SK-N-MC (cell line): ENCODE data around the gene AGGF1.
A peak's percentile ranks its signal among the peaks of the same experiment; 100 is the strongest.

Experiments used
- DNase-seq: peaks from one replicate; pipeline ENCODE4 v3.0.0-alpha.2; 2011; ENCODE audit warnings: low read depth, low spot score
- H3K27ac ChIP-seq: fragments of 200-600 bp; sonication (generic); 2 replicates; pipeline ENCODE4 v1.5.1; 2016; ENCODE audit warnings: mixed run types
- H3K36me3 ChIP-seq: fragments of 200-600 bp; sonication (generic); 2 replicates; pipeline ENCODE4 v1.6.1; 2017; ENCODE audit warnings: antibody characterized with exemption, low read length, mixed read lengths; ENCODE audit not compliant: insufficient read depth
- H3K4me3 ChIP-seq: fragments of 200-600 bp; sonication (generic); 2 replicates; pipeline ENCODE4 v1.5.1; 2016
- H3K9ac ChIP-seq: fragments of 200-600 bp; sonication (generic); 2 replicates; pipeline ENCODE4 v1.8.0; 2017; ENCODE audit warnings: mixed run types, mixed read lengths; ENCODE audit not compliant: insufficient read length
- H3K9me3 ChIP-seq: fragments of 200-600 bp; sonication (generic); 2 replicates; pipeline ENCODE4 v1.6.1; 2017; ENCODE audit warnings: low read depth, mild to moderate bottlenecking, antibody characterized with exemption, low read length, moderate library complexity, mixed read lengths
- EZH2 ChIP-seq: fragments of 200-600 bp; sonication (generic); IDR thresholded peaks from one replicate; pipeline ENCODE4 v1.6.1; 2017; ENCODE audit warnings: antibody characterized with exemption
- FOXP2 ChIP-seq: optimal IDR thresholded peaks from 2 replicates; pipeline ENCODE3; 2011; ENCODE audit warnings: mild to moderate bottlenecking, moderate library complexity; ENCODE audit not compliant: insufficient read depth; ENCODE audit errors: extremely low read length, control extremely low read depth
- POLR2AphosphoS5 ChIP-seq: IDR thresholded peaks from 2 replicates; pipeline ENCODE4 v1.6.1; 2012; ENCODE audit warnings: mild to moderate bottlenecking, low read depth, low read length, borderline replicate concordance

The AGGF1 gene

GRCh38 chr5:77015938-77016569 is 14.2 kb upstream of the AGGF1 start:
- H3K27ac ChIP-seq, result no peak overlapping the region
- H3K9me3 ChIP-seq, result no peaks in the 10 kb centered on the region
- no peak for DNase-seq
- H3K9ac ChIP-seq, result no peak overlapping the region
- TF ChIP-seq FOXP2, result no peak
- TF ChIP-seq POLR2AphosphoS5, result no peak
- no peak for TF ChIP-seq EZH2
- no peak overlapping the region for H3K4me3 ChIP-seq
- no peaks in the 10 kb centered on the region for H3K36me3 ChIP-seq

DNA sequence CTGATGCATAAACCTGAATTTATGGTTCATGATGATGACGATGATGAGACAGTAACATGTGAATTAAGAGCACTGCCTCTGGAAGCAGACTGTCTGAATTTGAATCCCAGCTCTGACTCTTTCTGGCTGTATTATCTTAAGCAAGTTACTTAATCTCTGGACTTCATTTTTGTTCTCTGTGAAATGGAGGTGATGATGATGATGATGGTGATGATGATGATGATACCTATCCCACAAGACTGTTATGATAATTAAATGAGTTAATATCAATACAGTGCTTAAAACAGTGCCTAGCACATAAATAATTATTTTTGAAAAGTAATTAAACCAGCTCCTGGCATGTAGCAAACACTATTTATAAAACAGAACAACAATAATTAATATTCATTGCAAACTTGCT is 13.2 kb upstream of the AGGF1 start:
- no peaks in the 10 kb centered on the region for H3K9me3 ChIP-seq
- no peak overlapping the region for H3K27ac ChIP-seq
- TF ChIP-seq POLR2AphosphoS5 (no peak), FOXP2 (no peak), EZH2 (no peak)

GRCh38 chr5:77017668-77018067 is 12.5 kb upstream of the AGGF1 start:
- H3K27ac ChIP-seq, result no peak overlapping the region
- TF ChIP-seq POLR2AphosphoS5, result no peak
- TF ChIP-seq EZH2, result no peak
- no peak for TF ChIP-seq FOXP2

More for the DNA sequence above, 13.2 kb upstream of the AGGF1 start:
- Histone ChIP-seq H3K36me3 (no peaks in the 10 kb centered on the region), H3K4me3 (no peak overlapping the region), H3K9ac (no peak overlapping the region)
- no peak for DNase-seq

GRCh38 chr5:77022511-77023417 is 7.4 kb upstream of the AGGF1 start:
- no peaks in the 10 kb centered on the region for H3K36me3 ChIP-seq
- no peak for TF ChIP-seq FOXP2
- TF ChIP-seq POLR2AphosphoS5, result no peak
- no peak for TF ChIP-seq EZH2
- DNase-seq, result no peak
- H3K9ac ChIP-seq, result no peak overlapping the region
- no peak overlapping the region for H3K4me3 ChIP-seq
- no peaks in the 10 kb centered on the region for H3K9me3 ChIP-seq
- no peak overlapping the region for H3K27ac ChIP-seq

More at GRCh38 chr5:77017668-77018067, 12.5 kb upstream of the AGGF1 start:
- no peak for DNase-seq
- H3K4me3 ChIP-seq, result no peak overlapping the region
- no peaks in the 10 kb centered on the region for H3K9me3 ChIP-seq
- H3K36me3 ChIP-seq, result no peaks in the 10 kb centered on the region
- no peak overlapping the region for H3K9ac ChIP-seq

GRCh38 chr5:77024490-77024889 is 5.7 kb upstream of the AGGF1 start:
- Histone ChIP-seq H3K4me3 (no peak overlapping the region), H3K36me3 (no peaks in the 10 kb centered on the region), H3K27ac (no peak overlapping the region), H3K9me3 (no peaks in the 10 kb centered on the region), H3K9ac (no peak overlapping the region)
- no peak for DNase-seq
- no peak for TF ChIP-seq FOXP2

DNA sequence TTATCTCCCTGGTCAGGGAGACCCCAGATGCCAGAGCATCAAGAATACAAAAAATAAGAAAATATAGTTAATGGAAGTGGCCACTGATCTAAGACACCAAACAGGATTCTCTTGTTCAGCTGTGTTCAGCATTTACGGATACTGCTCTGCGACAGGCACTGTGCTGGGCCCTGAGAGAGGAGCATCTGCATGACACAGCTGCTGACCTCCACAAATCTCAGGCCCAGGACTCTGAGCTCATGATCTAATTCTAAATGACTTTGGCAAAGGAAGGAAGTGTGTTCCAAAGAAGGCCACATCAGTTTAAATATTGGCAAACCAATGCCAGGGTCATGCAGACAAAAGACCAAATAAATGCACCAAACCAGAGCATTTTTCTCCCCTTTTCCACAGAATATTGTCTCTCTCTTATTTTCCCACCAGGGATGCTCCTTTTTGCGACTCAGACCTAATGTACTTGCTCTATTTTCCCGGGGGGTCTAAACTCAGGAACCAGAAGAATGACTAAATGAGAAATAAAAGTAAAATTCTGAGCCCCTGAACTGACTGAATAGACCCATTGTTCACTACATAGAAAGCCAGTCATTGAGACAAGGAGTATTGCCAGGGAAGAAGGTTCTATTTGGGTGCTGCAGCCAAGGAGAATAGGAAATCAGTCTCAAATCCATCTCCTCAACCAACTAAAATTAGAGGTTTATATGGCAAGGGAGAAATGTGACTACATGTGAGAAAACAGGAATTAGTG is 1.4 kb upstream of the AGGF1 start:
- Histone ChIP-seq H3K4me3 (no peak overlapping the region), H3K9ac (no peak overlapping the region), H3K9me3 (no peaks in the 10 kb centered on the region), H3K27ac (no peak overlapping the region), H3K36me3 (no peaks in the 10 kb centered on the region)
- no peak for TF ChIP-seq EZH2
- TF ChIP-seq FOXP2, result no peak
- no peak for TF ChIP-seq POLR2AphosphoS5
- DNase-seq, result no peak

DNA sequence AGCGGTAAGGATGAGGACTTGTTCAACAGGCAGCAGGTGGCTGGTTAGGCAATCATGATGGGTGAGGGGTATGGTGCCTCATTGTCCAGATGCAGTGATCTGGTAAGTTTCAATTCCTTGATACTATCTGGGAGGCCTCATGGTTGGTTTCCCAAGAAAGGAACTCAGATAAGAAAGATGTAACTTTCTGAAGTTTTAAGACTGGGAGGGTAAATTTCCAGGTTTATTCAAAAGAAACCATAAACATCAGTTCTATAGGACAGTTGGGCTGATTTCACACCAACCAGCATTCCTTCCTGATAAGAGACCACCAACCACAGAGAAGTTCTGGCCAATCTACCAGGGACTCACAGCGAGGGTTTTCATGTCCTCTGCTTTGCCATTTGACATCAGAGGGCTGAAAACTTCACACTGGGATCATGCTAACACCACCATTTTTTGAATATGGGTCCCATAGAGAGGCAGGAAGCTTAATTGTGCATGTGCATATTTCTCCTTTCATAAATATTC is 773 bp upstream of the AGGF1 start:
- peak overlapping the region; percentile 85 for H3K4me3 ChIP-seq
- no peaks in the 10 kb centered on the region for H3K9me3 ChIP-seq
- H3K27ac ChIP-seq, result peak overlapping the region; percentile 70; the same call in 1 of the 2 replicates
- H3K9ac ChIP-seq, result no peak overlapping the region
- TF ChIP-seq EZH2, result no peak
- no peak for TF ChIP-seq FOXP2
- no peak for TF ChIP-seq POLR2AphosphoS5
- DNase-seq, result no peak
- no peaks in the 10 kb centered on the region for H3K36me3 ChIP-seq

GRCh38 chr5:77031891-77032290 is 1.7 kb downstream of the AGGF1 start:
- TF ChIP-seq POLR2AphosphoS5 (no peak), EZH2 (no peak), FOXP2 (no peak)
- Histone ChIP-seq H3K4me3 (peak overlapping the region; percentile 85), H3K27ac (no peak overlapping the region), H3K9me3 (no peaks in the 10 kb centered on the region), H3K9ac (no peak overlapping the region), H3K36me3 (peaks cover 21% of the 10 kb centered on the region)
- no peak for DNase-seq
